Upper lobe of right lung (tissue), 1 donor: ENCODE measurements around the gene PKD1. TPM values are rescaled to one million over a fixed set of nuclear protein-coding genes. Genes with fewer than 3 reads are reported as not detected.

Experiments used
- ATAC-seq: fragments of 200-7000 bp; cut with Tn5 transposase; one replicate; pipeline ENCODE4 v1.9.1; 2020; ENCODE audit warnings: mild to moderate bottlenecking, moderate library complexity
- DNase-seq: peaks from one replicate; pipeline ENCODE4 v3.0.0-alpha.2; 2020
- H3K27ac ChIP-seq: fragments of 200-600 bp; one replicate; pipeline ENCODE4 v1.8.0; 2022
- H3K27me3 ChIP-seq: fragments of 200-600 bp; one replicate; pipeline ENCODE4 v1.8.0; 2022; ENCODE audit warnings: mild to moderate bottlenecking
- H3K36me3 ChIP-seq: fragments of 200-600 bp; one replicate; pipeline ENCODE4 v1.8.0; 2022
- H3K4me1 ChIP-seq: fragments of 200-600 bp; one replicate; pipeline ENCODE4 v1.8.0; 2022
- H3K4me3 ChIP-seq: fragments of 200-600 bp; one replicate; pipeline ENCODE4 v1.8.0; 2022; ENCODE audit warnings: mild to moderate bottlenecking
- H3K9me3 ChIP-seq: fragments of 200-600 bp; one replicate; pipeline ENCODE4 v1.8.0; 2022
- CTCF ChIP-seq: fragments of 200-600 bp; IDR thresholded peaks from one replicate; pipeline ENCODE4 v1.8.0; 2022; ENCODE audit warnings: antibody characterized with exemption
- intact Hi-C: fragments of 100-400 bp; cut with DNase I; formaldehyde crosslinking; loops from one replicate; pipeline ENCODE4 v1.11.0; 2022
- total RNA-seq: library from RNA; stranded (reverse); fragmentation: NEBNext Ultra II Directional; extraction: Animal tissue kit (Norgen Biotek cat#: 25700); gene quantifications from one replicate; pipeline ENCODE4 v1.2.1, GENCODE V29; 2021
- donor health status: DM: no; HTN: yes; CAD: no; lungs with severe emphysema.

The PKD1 gene
- total RNA-seq, 1 donor from 2014 or later = 84.8 TPM

- ATAC-seq (no peak), DNase-seq (no peak)
- Histone ChIP-seq H3K36me3 (peaks cover 17% of the 10 kb centered on the region), H3K27ac (no peak overlapping the region), H3K4me1 (peaks cover 61% of the 10 kb centered on the region), H3K27me3 (no peaks in the 10 kb centered on the region), H3K9me3 (no peaks in the 10 kb centered on the region), H3K4me3 (no peak overlapping the region)
- TF ChIP-seq CTCF = no peak
- intact Hi-C loops = no loop called here
These were observed 15.7 kb upstream of the PKD1 start for GRCh38 chr16:2151188-2152091.

- no peaks in the 10 kb centered on the region for H3K9me3 ChIP-seq
- H3K4me1 ChIP-seq = peaks cover 58% of the 10 kb centered on the region
- no peak overlapping the region for H3K4me3 ChIP-seq
- H3K27ac ChIP-seq = no peak overlapping the region
- no peak for DNase-seq
- no peak for TF ChIP-seq CTCF
- intact Hi-C loops = no loop called here
- H3K36me3 ChIP-seq = peaks cover 17% of the 10 kb centered on the region
- no peaks in the 10 kb centered on the region for H3K27me3 ChIP-seq
- ATAC-seq = no peak
These were observed 14.9 kb upstream of the PKD1 start for GRCh38 chr16:2150418-2151187.

- Histone ChIP-seq H3K27ac (no peak overlapping the region), H3K36me3 (peaks cover 17% of the 10 kb centered on the region), H3K9me3 (no peaks in the 10 kb centered on the region), H3K4me1 (peaks cover 58% of the 10 kb centered on the region), H3K4me3 (no peak overlapping the region), H3K27me3 (no peaks in the 10 kb centered on the region)
- TF ChIP-seq CTCF = no peak
- ATAC-seq = no peak
- DNase-seq = no peak
- intact Hi-C loops = no loop called here
These were observed 14.1 kb upstream of the PKD1 start for GRCh38 chr16:2149630-2150417.

GRCh38 chr16:2148714-2149629, 13.3 kb upstream of the PKD1 start:
- H3K4me1 ChIP-seq = peaks cover 52% of the 10 kb centered on the region
- TF ChIP-seq CTCF = no peak
- intact Hi-C loops = no loop called here

More at GRCh38 chr16:2148714-2149629, 13.3 kb upstream of the PKD1 start:
- H3K27ac ChIP-seq = no peak overlapping the region
- H3K4me3 ChIP-seq = peak overlapping the region; percentile 37
- H3K27me3 ChIP-seq = no peaks in the 10 kb centered on the region
- no peaks in the 10 kb centered on the region for H3K9me3 ChIP-seq
- H3K36me3 ChIP-seq = peaks cover 17% of the 10 kb centered on the region
- peak; percentile 62 for DNase-seq
- ATAC-seq = no peak
